ENCODE results near the gene RASAL2.
"Not testable (repeated sequence)": the region's sequence is repeated elsewhere in the genome, so short reads cannot be mapped to it uniquely, and the experiment has no call there.

The RASAL2 gene

GRCh38 chr1:178307264-178307663, 213.4 kb downstream of the RASAL2 start:
- H3K4me3 ChIP-seq (replicated peaks in 1 of 2; ENCODE audit: low read depth in 2 of 2, low read length in 2 of 2), result no peak overlapping the region
- TF ChIP-seq, protein P1, sequence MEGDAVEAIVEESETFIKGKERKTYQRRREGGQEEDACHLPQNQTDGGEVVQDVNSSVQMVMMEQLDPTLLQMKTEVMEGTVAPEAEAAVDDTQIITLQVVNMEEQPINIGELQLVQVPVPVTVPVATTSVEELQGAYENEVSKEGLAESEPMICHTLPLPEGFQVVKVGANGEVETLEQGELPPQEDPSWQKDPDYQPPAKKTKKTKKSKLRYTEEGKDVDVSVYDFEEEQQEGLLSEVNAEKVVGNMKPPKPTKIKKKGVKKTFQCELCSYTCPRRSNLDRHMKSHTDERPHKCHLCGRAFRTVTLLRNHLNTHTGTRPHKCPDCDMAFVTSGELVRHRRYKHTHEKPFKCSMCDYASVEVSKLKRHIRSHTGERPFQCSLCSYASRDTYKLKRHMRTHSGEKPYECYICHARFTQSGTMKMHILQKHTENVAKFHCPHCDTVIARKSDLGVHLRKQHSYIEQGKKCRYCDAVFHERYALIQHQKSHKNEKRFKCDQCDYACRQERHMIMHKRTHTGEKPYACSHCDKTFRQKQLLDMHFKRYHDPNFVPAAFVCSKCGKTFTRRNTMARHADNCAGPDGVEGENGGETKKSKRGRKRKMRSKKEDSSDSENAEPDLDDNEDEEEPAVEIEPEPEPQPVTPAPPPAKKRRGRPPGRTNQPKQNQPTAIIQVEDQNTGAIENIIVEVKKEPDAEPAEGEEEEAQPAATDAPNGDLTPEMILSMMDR (IDR thresholded peaks at IDR 0.05; ENCODE audit: low read depth, low read length), result no peak
- no peak for DNase-seq (ENCODE audit: low read depth in 2 of 2)

DNA sequence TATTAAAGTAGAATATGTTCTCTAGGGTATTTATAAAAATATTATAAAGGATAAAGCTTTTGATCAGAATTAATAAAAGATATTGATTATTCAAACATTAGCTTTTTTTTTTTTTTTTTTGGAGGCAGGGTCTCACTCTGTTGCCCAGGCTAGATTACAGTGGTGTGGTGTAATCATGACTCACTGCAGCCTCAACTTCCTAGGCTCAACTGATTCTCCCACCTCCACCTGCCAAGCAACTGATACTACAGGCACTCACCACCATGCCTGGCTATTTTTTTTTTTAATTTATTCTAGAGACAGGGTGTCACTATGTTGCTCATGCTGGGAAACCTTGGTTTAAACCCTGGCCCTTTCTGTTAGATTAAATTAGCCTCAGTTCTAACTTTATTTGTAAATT, 214.5 kb downstream of the RASAL2 start:
- no peak for DNase-seq (ENCODE audit: low read depth in 2 of 2)
- H3K4me3 ChIP-seq (replicated peaks in 1 of 2; ENCODE audit: low read depth in 2 of 2, low read length in 2 of 2), result no peak overlapping the region
- TF ChIP-seq, protein P1 (IDR thresholded peaks at IDR 0.05; ENCODE audit: low read depth, low read length), result no peak

- TF ChIP-seq, protein P1 (IDR thresholded peaks at IDR 0.05; ENCODE audit: low read depth, low read length), result peak; percentile 61
- no peak overlapping the region for H3K4me3 ChIP-seq (replicated peaks in 1 of 2; ENCODE audit: low read depth in 2 of 2, low read length in 2 of 2)
- DNase-seq (ENCODE audit: low read depth in 2 of 2), result peak; percentile 88 to 89
Observed at GRCh38 chr1:178310685-178311105, 216.8 kb downstream of the RASAL2 start.

- TF ChIP-seq, protein P1 (IDR thresholded peaks at IDR 0.05; ENCODE audit: low read depth, low read length), result no peak
- no peak overlapping the region for H3K4me3 ChIP-seq (replicated peaks in 1 of 2; ENCODE audit: low read depth in 2 of 2, low read length in 2 of 2)
- DNase-seq (ENCODE audit: low read depth in 2 of 2), result peak; percentile 21 to 46
Observed at GRCh38 chr1:178311164-178311563, 217.3 kb downstream of the RASAL2 start.

DNA sequence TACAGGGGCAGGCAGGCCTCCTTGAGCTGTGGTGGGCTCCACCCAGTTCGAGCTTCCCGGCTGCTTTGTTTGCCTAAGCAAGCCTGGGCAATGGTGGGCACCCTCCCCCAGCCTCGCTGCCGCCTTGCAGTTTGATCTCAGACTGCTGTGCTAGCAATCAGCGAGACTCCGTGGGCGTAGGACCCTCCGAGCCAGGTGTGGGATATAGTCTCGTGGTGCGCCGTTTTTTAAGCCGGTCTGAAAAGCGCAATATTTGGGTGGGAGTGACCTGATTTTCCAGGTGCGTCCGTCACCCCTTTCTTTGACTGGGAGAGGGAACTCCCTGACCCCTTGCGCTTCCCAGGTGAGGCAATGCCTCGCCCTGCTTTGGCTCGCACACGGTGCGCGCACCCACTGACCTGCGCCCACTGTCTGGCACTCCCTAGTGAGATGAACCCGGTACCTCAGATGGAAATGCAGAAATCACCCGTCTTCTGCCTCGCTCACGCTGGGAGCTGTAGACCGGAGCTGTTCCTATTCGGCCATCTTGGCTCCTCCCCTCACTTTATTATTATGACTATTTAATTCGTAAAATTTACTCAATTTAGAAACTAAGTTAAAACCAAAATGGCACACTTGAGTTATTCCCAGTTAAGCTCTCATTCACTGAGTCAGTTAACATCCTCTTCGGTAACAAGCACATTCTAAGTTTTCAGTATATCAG, 226.5 kb downstream of the RASAL2 start:
- not testable (repeated sequence) for H3K4me3 ChIP-seq (replicated peaks in 1 of 2; ENCODE audit: low read depth in 2 of 2, low read length in 2 of 2); DNase-seq (ENCODE audit: low read depth in 2 of 2)

GRCh38 chr1:178323067-178323466, 229.2 kb downstream of the RASAL2 start:
- no peak for DNase-seq (ENCODE audit: low read depth in 2 of 2)
- TF ChIP-seq, protein P1 (IDR thresholded peaks at IDR 0.05; ENCODE audit: low read depth, low read length), result no peak
- no peak overlapping the region for H3K4me3 ChIP-seq (replicated peaks in 1 of 2; ENCODE audit: low read depth in 2 of 2, low read length in 2 of 2)

DNA sequence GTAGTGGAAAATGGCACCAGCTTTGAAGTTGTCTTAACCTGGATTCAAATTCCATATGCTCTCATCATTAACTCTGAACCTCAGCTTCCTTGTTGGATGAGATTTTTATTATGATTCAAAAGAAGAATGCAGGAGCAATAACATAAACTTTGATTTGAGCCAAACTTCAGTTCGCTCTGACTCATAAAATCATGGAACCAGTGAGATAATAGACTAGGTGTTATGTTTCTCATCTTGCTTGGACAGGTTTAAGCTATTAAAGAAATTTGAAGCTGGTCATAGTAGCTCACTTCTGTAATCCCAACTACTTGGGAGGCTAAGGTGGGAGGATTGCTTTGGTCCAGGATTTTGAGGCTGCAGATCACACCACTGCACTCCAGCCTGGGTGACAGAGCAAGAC, 230.1 kb downstream of the RASAL2 start:
- H3K4me3 ChIP-seq (replicated peaks in 1 of 2; ENCODE audit: low read depth in 2 of 2, low read length in 2 of 2), result no peak overlapping the region
- no peak for DNase-seq (ENCODE audit: low read depth in 2 of 2)
- TF ChIP-seq, protein P1 (IDR thresholded peaks at IDR 0.05; ENCODE audit: low read depth, low read length), result no peak
